ENCODE results near the gene POC1A.

POC1A gene

GRCh38 chr3:52026041-52026440 is 128.2 kb downstream of the POC1A start:
- no peak for DNase-seq (ENCODE audit: low spot score)

DNA sequence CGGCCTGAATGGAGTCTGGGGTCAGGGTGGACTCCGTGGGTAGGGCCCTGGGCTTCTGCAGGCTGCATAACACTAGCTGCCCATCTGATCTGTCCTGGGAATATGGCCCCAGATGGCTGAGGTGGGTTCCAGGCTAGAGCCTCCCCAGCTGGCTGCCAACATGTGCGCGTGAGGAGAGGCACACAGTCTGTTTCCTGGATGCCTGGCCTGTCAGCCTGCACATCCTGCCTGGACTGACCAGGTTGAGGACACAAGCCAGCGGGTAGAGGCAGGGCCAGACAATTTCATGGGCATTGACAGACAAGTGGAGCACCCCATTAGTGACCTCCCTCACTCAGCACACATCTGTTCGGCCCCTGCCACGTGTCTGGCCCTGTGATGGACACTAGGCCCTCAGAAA is 128.8 kb downstream of the POC1A start:
- DNase-seq (ENCODE audit: low spot score), result no peak

All from Ammon's horn (tissue), 1 donor.